CD4-positive, alpha-beta T cell treated with Interleukin-15 for 1 hour (primary cell): ENCODE data around the gene PKNOX2.

Source experiments
- DNase-seq: peaks from one replicate; pipeline ENCODE4 v3.0.0-alpha.2; 2020

Gene PKNOX2

DNA sequence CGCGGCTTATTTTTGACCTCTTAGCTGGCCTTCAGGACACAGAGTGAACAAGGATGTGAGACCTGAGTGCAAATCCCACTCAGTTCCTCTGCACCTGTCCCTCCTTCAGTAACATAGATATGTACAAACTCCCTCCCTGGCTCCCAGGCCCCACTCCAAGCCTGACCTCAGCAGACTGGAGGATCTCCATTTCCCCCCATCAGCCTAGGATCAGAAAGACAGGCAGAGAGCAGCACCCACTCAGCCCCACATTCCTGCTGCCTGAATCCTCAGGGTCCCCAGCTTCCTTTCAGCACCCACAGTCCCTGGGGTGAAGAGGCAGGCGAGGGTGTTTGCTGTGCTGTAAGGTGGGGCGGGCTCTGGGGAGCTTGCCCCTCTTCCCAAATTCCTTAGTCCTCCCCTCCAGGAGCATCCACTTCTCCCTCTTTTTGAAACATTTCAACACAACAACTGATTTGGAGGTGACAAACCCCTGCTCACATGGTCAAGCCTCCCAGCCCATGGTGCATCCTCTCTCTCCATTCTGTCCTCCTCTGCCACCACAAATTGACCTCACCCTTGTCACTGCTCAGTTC lies 180.4 kb downstream of the PKNOX2 start:
- DNase-seq: no peak

DNA sequence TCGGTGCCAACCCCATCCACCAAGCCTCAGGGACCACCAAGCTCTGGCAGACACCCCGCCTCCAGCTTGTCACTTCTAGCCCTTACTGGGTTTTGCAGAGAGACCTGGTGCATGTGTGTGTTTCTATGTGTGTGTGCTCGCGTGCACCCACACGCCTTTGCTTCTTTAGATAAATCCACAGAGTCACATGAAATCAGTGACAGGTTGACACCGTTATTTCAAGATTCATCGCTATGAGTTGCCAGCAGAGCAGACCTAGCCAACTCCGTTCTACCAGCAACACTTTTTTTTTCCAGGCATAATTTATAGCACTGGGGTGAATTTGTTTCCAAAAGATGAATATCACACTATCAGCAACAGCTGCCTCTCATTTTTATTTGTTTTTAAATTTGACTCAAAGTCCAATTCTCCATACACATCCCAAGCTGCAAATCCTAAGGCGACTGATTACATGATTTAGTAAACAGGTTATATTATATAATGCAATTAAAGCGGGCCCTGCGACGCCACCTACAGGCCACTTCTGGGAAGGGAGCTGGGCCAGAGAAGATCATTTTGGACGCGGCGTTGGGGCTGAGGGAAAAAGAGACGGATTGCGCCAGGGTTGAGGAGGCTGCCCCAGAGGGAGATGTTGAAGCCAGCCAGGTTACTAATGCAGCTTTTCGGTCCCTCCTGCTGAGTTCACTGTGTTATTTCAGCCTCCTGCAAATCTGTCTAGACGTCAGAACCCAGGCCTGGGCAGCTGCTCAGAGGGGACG lies 181.0 kb downstream of the PKNOX2 start:
- DNase-seq: no peak

DNA sequence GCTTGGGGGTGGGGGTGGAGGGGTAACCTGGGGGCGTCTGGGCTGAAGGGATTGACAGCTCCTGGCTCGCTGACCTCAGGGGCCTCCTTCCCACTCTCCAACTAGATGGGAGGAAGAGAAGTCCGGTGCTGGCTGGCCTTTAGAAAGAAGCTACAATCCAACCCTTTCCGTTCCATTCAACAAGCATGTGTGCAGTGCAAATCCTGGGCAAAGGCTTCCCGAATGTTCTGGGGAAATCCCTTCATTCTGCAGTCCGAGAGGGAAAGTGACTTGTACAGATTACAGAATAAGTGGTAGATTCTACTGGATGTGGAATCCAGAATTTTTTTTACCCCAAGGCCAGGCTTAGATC lies 181.6 kb downstream of the PKNOX2 start:
- DNase-seq: no peak

DNA sequence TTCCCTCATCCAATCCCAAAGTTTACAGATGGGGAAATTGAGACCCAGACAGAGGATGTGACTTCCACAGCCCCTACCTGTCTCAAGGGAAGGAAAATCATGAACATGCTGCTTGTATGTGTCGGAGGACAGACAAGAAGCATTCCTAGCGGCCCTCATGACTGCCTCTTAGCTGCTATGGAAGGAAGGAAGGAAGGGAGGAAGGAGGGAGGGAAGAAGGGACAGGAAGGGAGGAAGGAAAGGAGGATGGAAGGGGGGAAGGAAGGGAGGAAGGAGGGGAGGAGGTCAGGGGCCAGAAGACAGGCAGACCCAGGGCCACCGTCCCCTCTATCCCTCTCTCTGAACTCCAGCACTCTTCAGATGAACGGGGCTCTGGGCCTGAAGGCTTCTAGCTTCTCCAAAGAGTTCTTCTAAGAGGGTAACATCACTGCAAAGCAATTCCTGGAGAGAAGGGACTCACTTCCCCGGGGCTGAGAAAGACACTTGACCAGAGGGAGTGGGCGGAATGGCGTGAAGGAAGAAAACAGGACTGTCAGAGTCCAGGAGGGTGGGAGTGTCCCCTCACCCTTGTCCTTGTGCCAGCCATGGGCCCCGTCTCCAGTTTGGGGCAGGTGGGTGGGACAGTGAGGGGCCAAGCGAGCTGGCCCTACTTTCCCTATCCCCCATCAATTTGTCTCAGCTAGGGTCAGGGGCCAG lies 182.2 kb downstream of the PKNOX2 start:
- no peak for DNase-seq

- DNase-seq: no peak
These were observed 182.7 kb downstream of the PKNOX2 start for GRCh38 chr11:125347261-125347585.

DNA sequence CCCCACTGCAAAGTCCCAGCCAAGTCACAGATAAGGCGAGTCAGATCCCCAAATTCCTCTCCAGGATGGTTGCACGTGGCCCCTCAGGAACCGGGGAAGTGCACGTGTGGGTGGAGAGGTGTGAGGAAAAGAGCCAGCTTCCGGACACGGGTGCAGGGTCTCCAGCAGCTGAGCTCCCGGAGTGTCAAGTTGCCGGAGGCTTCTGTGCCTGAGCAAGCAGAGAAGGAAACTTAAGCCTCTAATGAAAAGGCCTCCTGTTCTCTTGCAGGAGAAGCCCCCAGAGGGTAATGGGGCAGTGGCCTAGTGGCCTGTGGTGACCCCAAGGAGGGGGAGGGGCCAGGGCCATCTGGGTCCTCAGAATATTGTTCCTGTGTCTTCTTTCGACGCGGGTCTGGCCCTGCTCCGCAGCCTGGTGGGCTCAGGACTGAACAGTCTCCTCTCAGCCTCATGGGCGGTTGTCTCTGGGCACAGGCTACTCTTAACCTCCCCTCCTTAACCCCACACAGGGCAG lies 183.6 kb downstream of the PKNOX2 start:
- no peak for DNase-seq

- peak; percentile 30 for DNase-seq
These were observed 184.2 kb downstream of the PKNOX2 start for GRCh38 chr11:125348674-125349309.

DNA sequence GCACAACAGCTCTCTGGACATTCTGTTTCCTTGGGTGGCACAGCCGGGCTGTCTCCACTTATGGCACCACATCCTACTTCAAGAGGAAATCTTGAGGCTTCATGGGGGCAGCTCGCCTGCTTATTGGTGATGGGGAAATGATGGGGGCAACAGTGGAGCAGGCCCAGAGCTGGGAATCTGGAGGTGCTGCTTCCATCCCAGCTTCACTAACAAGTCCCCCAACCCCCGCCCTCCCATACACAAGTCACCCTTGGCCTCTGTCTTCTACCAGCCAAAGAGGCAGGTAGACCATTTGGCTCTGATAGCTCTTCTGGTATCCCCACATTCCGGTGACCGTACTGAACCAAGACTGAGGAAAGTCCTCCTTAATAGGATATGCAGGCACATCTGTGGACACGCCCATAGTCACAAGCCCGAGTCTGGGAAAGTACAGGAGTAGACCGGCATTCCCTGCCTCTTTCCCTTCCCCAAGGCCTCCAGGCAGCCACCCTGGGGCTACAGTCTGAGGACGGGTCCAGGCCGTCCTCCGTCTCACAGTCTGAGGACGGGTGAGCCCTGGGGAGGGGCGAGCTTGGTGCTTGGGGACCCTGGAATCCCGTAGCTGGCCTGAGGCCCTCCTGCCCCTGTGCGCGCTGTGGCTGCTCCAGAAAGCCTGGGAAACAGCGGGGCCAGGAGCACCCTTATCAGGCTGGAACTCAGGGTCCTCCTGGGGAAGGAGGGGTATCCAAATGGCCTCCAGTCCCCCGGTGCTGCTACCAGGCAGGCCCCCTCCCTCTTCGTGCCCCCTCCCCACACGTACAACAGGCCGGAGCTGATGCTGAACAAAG lies 185.9 kb downstream of the PKNOX2 start:
- DNase-seq: no peak

- DNase-seq: no peak
These were observed 186.7 kb downstream of the PKNOX2 start for GRCh38 chr11:125351033-125351867.

DNA sequence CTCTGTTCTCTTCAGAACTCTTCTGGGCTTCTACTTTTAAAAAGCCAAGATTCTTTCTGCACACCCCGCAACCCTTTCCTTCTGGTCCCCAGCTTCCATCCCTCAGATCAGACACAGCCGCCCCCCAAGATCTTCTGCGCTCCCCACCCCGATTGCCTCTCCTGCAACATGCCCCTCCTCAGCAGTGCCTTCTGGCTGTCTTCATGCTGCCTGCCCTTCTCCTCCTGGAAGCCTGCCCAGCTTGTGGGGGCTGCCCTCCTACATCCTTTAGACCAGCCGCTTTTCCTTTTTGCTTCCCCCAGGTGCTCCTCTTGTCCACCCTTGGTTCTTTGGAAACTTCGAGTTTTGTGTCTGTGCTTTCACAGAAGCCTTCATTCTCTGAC lies 187.3 kb downstream of the PKNOX2 start:
- no peak for DNase-seq

DNA sequence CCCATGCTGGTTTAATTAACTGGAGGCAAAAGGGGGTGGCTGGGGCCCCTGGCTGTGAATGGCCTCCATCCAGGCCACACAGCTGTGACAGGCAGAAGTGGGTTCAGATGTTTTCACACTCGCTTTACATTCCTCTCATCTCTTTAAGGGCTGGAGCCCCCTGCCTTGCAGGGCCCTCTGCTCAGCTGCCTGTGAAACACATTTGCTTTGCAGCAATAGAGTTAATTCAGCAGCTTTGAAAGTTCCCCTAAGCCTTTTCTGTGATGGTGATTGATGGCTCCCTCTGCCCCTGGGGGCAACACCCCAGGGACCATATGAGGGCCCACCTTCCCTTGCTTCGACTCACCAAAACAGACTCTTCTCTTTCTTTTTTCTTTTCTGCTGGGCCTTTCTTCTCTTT lies 192.2 kb downstream of the PKNOX2 start:
- DNase-seq: no peak

GRCh38 chr11:125357551-125357950 lies 193.0 kb downstream of the PKNOX2 start:
- no peak for DNase-seq

GRCh38 chr11:125358254-125358840 lies 193.8 kb downstream of the PKNOX2 start:
- no peak for DNase-seq

DNA sequence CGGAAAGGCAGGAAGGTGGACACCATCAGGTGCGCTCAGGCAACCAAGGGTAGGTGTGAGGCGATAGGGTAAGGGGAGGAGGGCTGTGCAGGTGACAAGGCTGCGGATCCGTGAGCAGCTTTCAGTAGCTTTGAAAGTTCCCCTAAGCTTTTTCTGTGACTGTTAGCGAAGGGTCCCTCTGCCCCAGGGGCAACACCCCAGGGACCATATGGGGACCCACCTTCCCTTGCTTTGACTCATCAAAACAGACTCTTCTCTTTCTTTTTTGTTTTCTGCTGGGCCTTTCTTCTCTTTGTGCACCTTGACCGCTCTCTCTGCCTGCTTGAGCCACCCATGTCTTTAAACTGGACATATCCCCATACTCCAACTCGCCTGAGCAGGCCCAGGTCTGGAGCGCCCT lies 194.6 kb downstream of the PKNOX2 start:
- DNase-seq: no peak

- DNase-seq: no peak
These were observed 195.5 kb downstream of the PKNOX2 start for GRCh38 chr11:125360066-125360465.

DNA sequence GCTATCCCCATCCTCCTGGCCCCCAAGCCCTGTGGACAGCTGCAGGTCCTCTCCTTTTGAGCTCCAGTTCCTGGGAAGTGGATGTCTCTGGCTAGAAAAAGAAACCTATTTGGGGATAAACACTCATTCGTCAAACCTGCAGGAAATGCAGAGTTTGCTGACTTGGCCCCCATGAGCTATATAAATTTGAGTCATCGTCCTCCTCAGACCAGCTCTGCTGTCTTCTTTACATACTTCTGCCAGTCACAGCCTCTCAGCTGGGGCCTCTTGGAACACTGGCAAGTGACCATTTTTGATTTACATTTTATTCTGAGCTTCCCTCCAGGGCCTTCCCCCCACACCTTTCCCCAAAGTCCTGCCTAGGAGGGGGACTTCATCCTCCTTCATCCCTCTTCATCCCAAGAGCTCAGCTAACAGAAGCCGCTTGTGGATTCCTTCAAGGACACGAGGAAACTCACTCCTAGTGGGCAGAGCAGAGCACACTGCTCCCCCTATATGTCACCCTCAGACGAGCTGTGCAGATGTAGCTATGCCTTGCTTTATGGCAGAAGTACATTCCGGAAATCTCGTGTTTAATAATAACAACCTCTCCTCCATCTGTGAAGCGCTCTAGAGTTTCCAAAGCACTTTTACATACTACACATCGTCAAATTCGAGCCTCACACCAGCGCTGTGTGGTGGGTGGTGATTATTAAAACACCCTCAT lies 199.7 kb downstream of the PKNOX2 start:
- DNase-seq: no peak

GRCh38 chr11:125365196-125365931 lies 200.8 kb downstream of the PKNOX2 start:
- no peak for DNase-seq

- no peak for DNase-seq
These were observed 203.2 kb downstream of the PKNOX2 start for GRCh38 chr11:125367710-125368109.

DNA sequence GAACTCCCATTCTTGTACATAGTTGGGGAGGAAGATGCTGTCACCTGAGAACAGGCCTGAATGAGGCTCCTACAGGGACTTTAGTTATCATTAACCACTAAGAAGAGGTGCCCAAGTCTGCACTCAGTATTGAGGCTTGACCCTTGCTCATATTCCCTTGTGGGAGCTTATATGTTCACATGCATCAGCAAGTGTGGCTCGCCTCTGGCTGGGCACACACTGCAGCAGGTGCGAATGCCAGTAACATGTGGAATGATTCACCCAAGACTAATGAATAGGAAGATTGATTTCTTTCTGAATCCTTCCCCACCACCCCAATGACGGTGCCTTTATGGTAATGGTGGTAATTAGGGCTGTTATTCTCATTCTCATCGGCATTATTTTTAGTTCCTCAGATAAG lies 204.2 kb downstream of the PKNOX2 start:
- DNase-seq: no peak

- no peak for DNase-seq
These were observed 205.3 kb downstream of the PKNOX2 start for GRCh38 chr11:125369808-125370207.
